ENCODE results near the gene ETS2. TPM values are rescaled to one million over a fixed set of nuclear protein-coding genes. Genes with fewer than 3 reads are reported as not detected.

The ETS2 gene
- total and polyA plus RNA-seq, 2 of the 4 experiments (the other 2 are of a cell fraction), result 21.3 to 21.7 TPM

GRCh38 chr21:38858812-38859205 lies 53.1 kb downstream of the ETS2 start:
- in situ Hi-C loops (cut with MboI; ENCODE audit: low sequenced_read_pairs), result no loop called here
- no CpG with 5 or more reads among the region's 1 CpG for WGBS, 2 experiments (ENCODE audit: extremely low coverage in 2 of 2, insufficient read length in 1 of 2)
- Histone ChIP-seq H4K8ac (ENCODE audit: low read depth in 2 of 2, low read length in 2 of 2) (no peak overlapping the region), H2BK5ac (ENCODE audit: low read depth, low read length, poor library complexity, severe bottlenecking) (no peak overlapping the region), H3K4me2 (ENCODE audit: low read depth, low read length) (no peak overlapping the region), H3K18ac (ENCODE audit: low read depth, low read length) (no peak overlapping the region), H3K27ac (ENCODE audit: insufficient read depth, low read length) (no peak overlapping the region), H2AK9ac (replicated peaks; ENCODE audit: low read depth, low read length, poor library complexity) (no peak overlapping the region), H3K56ac (ENCODE audit: extremely low read depth, insufficient read depth, low read length) (no peak overlapping the region), H2BK120ac (ENCODE audit: low read depth, low read length) (no peak overlapping the region), H3K4ac (ENCODE audit: low read depth, low read length) (no peak overlapping the region), H2AK5ac (ENCODE audit: low read depth, low read length) (no peak overlapping the region), H2BK20ac (ENCODE audit: low read depth, low read length) (no peak overlapping the region), H3K14ac (replicated peaks; ENCODE audit: low read depth, low read length) (no peak overlapping the region), H3K4me1 (ENCODE audit: control insufficient read depth, insufficient read depth, low read length) (peaks cover 2% of the 10 kb centered on the region; the same call in 1 of the 2 replicates), H3K9ac (ENCODE audit: low read depth, low read length) (no peak overlapping the region), H3K36me3 (ENCODE audit: control insufficient read depth, insufficient read depth, low read length) (no peaks in the 10 kb centered on the region), H4K5ac (ENCODE audit: low read depth, low read length) (no peak overlapping the region), H3K79me1 (ENCODE audit: low read depth in 1 of 2, low read length in 2 of 2) (no peaks in the 10 kb centered on the region), H3K23ac (ENCODE audit: low read depth, low read length) (no peak overlapping the region), H3K27me3 (ENCODE audit: control insufficient read depth, insufficient read depth, low read length) (no peaks in the 10 kb centered on the region), H2AFZ (replicated peaks; ENCODE audit: low read length, poor library complexity) (no peak overlapping the region), H2BK15ac (ENCODE audit: low read depth, low read length) (no peak overlapping the region), H4K91ac (ENCODE audit: insufficient read depth, low read depth, low read length) (no peak overlapping the region), H3K4me3 (ENCODE audit: insufficient read depth, low read depth, low read length) (no peak overlapping the region), H3K9me1 (ENCODE audit: insufficient read depth, low read length) (peaks cover 2% of the 10 kb centered on the region; the same call in 1 of the 2 replicates), H3K9me3 (ENCODE audit: control insufficient read depth, insufficient read depth, low read length) (no peaks in the 10 kb centered on the region), H4K20me1 (ENCODE audit: insufficient read depth, low read length) (no peaks in the 10 kb centered on the region)
- dilution Hi-C loops (cut with HindIII; ENCODE audit: low sequenced_read_pairs, unreplicated experiment), result no loop called here
- CTCF ChIA-PET, result no interaction called here
- TF ChIP-seq ELK1 (IDR thresholded peaks at IDR 0.05; ENCODE audit: borderline replicate concordance, low read depth, low read length) (no peak), SMC3 (IDR thresholded peaks at IDR 0.05; ENCODE audit: low read depth, low read length) (no peak), MAFK (IDR thresholded peaks at IDR 0.05; ENCODE audit: low read depth, low read length) (no peak), CTCF (conservative IDR thresholded peaks at IDR 0.05; ENCODE audit: low read depth, low read length) (no peak)
- no peak for DNase-seq
- intact Hi-C loops (cut with micrococcal nuclease), result no loop called here
- no peak for ATAC-seq (ENCODE audit: low read depth)
- POLR2A ChIA-PET (ENCODE audit: unreplicated experiment), result interaction anchor here (0.5 kb wide), 1 partner anchor 214 kb away, joined by 7 read pairs; no protein-coding TSS in a partner anchor
- no TSS peak for BruUV-seq (replicated peaks)

Measured in IMR-90 (cell line).